Neural progenitor cell (in vitro differentiated cells): Measurements from ENCODE around the gene SARDH.

Source experiments
- CTCF ChIP-seq: fragments of 200-600 bp; sonication (generic); IDR thresholded peaks from 2 replicates; pipeline ENCODE4 v1.5.1; 2017; ENCODE audit warnings: antibody characterized with exemption, mild to moderate bottlenecking
- EZH2phosphoT487 ChIP-seq: fragments of 200-600 bp; sonication (generic); IDR thresholded peaks from 2 replicates; pipeline ENCODE4 v1.6.1; 2017; ENCODE audit warnings: antibody characterized with exemption

GRCh38 chr9:133681658-133682306 lies 56.4 kb downstream of the SARDH start:
- TF ChIP-seq CTCF: no peak
- no peak for TF ChIP-seq EZH2phosphoT487
